ENCODE measurements around the gene DPH6.

GRCh38 chr15:35325374-35325941, 220.5 kb downstream of the DPH6 start:
- TF ChIP-seq CTCF (IDR thresholded peaks at IDR 0.05) (no peak), POLR2A (IDR thresholded peaks at IDR 0.05) (no peak)

Data from thyroid gland (tissue), 4 donors.